ENCODE measurements around the gene HEXA. TPM values are rescaled to one million over a fixed set of nuclear protein-coding genes. Genes with fewer than 3 reads are reported as not detected.

HEXA gene
- total RNA-seq, 2 donors from 2014 or later, result 79.5 to 89.8 TPM

DNA sequence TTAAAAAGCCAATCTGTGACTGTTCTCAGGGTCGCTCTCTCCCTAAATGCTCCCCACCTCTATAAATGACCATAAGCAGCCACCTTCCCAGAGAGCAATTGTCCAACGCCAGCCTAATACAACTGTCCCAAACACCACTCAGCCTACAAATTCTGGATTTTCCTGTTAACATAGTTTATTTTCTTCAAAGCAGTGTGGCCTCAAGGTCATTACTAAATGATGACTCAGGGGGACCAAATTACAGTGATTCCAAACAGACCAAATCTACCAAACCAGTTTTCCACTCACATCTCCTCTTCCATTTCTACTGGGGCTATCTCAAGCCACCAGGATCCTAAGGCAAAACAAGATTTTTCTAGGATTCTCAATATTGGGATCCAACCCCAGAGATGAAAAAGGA is 22.5 kb downstream of the HEXA start:
- no peaks in the 10 kb centered on the region for H3K9me3 ChIP-seq
- H3K36me3 ChIP-seq, result peaks cover 69% of the 10 kb centered on the region
- no peak overlapping the region for H3K4me3 ChIP-seq
- DNase-seq (ENCODE audit: low spot score) (no peak), ATAC-seq (ENCODE audit: insufficient number of reproducible peaks, low FRiP score, low read depth) (no peak)
- TF ChIP-seq, protein P1, sequence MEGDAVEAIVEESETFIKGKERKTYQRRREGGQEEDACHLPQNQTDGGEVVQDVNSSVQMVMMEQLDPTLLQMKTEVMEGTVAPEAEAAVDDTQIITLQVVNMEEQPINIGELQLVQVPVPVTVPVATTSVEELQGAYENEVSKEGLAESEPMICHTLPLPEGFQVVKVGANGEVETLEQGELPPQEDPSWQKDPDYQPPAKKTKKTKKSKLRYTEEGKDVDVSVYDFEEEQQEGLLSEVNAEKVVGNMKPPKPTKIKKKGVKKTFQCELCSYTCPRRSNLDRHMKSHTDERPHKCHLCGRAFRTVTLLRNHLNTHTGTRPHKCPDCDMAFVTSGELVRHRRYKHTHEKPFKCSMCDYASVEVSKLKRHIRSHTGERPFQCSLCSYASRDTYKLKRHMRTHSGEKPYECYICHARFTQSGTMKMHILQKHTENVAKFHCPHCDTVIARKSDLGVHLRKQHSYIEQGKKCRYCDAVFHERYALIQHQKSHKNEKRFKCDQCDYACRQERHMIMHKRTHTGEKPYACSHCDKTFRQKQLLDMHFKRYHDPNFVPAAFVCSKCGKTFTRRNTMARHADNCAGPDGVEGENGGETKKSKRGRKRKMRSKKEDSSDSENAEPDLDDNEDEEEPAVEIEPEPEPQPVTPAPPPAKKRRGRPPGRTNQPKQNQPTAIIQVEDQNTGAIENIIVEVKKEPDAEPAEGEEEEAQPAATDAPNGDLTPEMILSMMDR (IDR thresholded peaks at IDR 0.05), result no peak
- H3K27ac ChIP-seq, result no peak overlapping the region
- H3K27me3 ChIP-seq (replicated peaks; ENCODE audit: insufficient read depth), result no peaks in the 10 kb centered on the region
- no peaks in the 10 kb centered on the region for H3K4me1 ChIP-seq (ENCODE audit: control insufficient read depth in 1 of 2, low read depth in 2 of 2)

DNA sequence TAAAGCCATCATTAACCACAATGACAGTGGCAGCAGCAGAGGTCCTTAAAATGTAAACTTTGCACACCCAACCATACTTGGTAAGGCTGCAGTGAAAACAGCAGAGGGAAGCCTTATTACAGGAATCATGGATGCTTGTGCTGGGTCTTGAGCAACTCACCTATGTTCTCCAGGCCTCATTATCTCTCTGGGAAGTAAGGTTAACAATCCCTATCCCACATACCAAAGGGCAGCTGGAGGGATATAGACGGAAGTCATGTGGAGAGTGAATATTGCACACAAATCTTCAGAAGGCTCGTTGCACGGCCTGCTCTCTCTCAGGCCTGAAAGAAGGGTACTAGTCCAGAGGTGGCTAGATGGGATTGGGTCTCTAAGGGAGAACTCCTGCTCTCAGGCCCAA is 30.0 kb downstream of the HEXA start:
- H3K4me3 ChIP-seq, result no peak overlapping the region
- H3K27me3 ChIP-seq (replicated peaks; ENCODE audit: insufficient read depth), result no peaks in the 10 kb centered on the region
- no peaks in the 10 kb centered on the region for H3K9me3 ChIP-seq
- DNase-seq (ENCODE audit: low spot score) (no peak), ATAC-seq (ENCODE audit: insufficient number of reproducible peaks, low FRiP score, low read depth) (no peak)
- TF ChIP-seq, protein P1 (IDR thresholded peaks at IDR 0.05), result no peak
- no peak overlapping the region for H3K27ac ChIP-seq
- peaks cover 57% of the 10 kb centered on the region for H3K36me3 ChIP-seq
- no peaks in the 10 kb centered on the region for H3K4me1 ChIP-seq (ENCODE audit: control insufficient read depth in 1 of 2, low read depth in 2 of 2)

DNA sequence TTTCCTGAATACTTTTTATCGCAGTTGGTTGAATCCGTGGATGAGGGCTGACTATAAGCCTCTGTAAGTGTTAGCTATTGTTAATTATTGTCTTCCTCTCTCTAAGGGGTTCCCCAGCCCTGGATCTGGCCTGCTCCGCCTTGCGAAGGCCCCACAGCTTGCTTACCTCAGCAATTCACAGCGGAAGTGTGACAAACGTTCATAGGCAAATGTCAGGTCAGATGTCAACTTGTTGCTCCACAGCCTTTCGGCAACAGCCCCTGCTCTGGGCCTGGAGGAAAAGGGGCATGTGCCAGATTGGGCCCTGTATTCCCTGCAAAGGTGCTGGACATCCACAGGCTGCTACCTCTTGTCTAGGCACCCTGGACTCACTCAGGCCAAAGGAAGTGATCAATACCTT is 30.5 kb downstream of the HEXA start:
- Histone ChIP-seq H3K27ac (no peak overlapping the region), H3K4me1 (ENCODE audit: control insufficient read depth in 1 of 2, low read depth in 2 of 2) (no peaks in the 10 kb centered on the region), H3K27me3 (replicated peaks; ENCODE audit: insufficient read depth) (no peaks in the 10 kb centered on the region), H3K4me3 (no peak overlapping the region), H3K9me3 (no peaks in the 10 kb centered on the region), H3K36me3 (peaks cover 55% of the 10 kb centered on the region)
- DNase-seq (ENCODE audit: low spot score) (no peak), ATAC-seq (ENCODE audit: insufficient number of reproducible peaks, low FRiP score, low read depth) (no peak)
- TF ChIP-seq, protein P1 (IDR thresholded peaks at IDR 0.05), result no peak

DNA sequence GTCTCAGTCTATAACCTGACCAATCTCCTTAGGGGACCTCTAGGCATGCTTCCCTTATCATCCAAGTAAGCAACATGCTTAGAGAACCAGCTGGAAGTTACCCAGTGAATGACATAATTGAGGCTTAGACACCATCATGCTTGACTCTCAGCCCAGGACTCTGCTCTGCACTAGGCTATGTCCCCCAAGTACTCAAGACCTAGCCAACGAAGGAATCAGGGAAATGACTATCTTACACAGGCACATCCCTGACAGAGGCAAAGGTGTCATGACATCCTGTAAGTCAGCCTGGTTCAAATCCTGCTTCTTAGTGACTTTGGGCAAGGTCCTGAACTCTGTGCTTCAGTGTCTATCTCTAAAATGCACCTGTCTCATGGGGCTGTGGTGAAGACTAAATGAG is 31.2 kb downstream of the HEXA start:
- H3K4me3 ChIP-seq, result no peak overlapping the region

DNA sequence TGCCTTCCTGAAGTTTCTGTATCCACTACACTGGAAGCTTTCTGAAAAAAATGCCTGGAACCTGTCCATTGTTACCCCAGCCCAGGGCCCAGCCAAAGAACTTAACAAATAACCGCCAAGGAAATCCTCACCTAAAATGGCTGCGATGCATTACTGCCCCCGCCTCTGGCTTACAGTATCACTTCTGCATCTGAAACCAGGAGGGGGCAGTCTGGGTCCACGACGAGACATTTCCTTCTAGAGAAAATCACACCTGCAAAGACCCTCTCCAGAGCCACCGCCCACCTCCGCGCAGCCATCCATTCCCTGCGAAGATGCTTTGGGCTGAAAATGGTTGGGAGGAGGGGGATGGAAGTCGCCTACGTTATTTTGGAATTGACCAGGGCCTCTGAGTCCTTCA is 33.4 kb downstream of the HEXA start:
- H3K27ac ChIP-seq, result no peak overlapping the region
- H3K4me3 ChIP-seq, result no peak overlapping the region
- no peaks in the 10 kb centered on the region for H3K4me1 ChIP-seq (ENCODE audit: control insufficient read depth in 1 of 2, low read depth in 2 of 2)
- H3K36me3 ChIP-seq, result peaks cover 28% of the 10 kb centered on the region
- TF ChIP-seq, protein P1 (IDR thresholded peaks at IDR 0.05), result no peak
- DNase-seq (ENCODE audit: low spot score) (no peak), ATAC-seq (ENCODE audit: insufficient number of reproducible peaks, low FRiP score, low read depth) (no peak)
- no peaks in the 10 kb centered on the region for H3K27me3 ChIP-seq (replicated peaks; ENCODE audit: insufficient read depth)
- no peaks in the 10 kb centered on the region for H3K9me3 ChIP-seq

More for the DNA sequence above, 31.2 kb downstream of the HEXA start:
- ATAC-seq (ENCODE audit: insufficient number of reproducible peaks, low FRiP score, low read depth) (no peak), DNase-seq (ENCODE audit: low spot score) (no peak)
- TF ChIP-seq, protein P1 (IDR thresholded peaks at IDR 0.05), result no peak
- no peaks in the 10 kb centered on the region for H3K9me3 ChIP-seq
- H3K36me3 ChIP-seq, result peaks cover 50% of the 10 kb centered on the region
- no peaks in the 10 kb centered on the region for H3K27me3 ChIP-seq (replicated peaks; ENCODE audit: insufficient read depth)
- H3K4me1 ChIP-seq (ENCODE audit: control insufficient read depth in 1 of 2, low read depth in 2 of 2), result no peaks in the 10 kb centered on the region
- H3K27ac ChIP-seq, result no peak overlapping the region
